HEK293 (cell line): ENCODE data around the gene ASPSCR1.

Experiments used
- CTCF ChIA-PET: fragments of 350-600 bp; formaldehyde crosslinking; extraction: SDS; loops from one replicate; lab custom pipeline; 2021; ENCODE audit warnings: antibody characterized with exemption; lab: Yijun Ruan, JAX
- POLR2A ChIA-PET: fragments of 300-600 bp; formaldehyde crosslinking; extraction: SDS; loops from one replicate; lab custom pipeline; 2020; ENCODE audit warnings: antibody characterized with exemption, inconsistent platforms; lab: Yijun Ruan, JAX
- H3K27ac ChIP-seq: fragments of 200-500 bp; sonication (Bioruptor generic); 2 replicates; pipeline ENCODE4 v1.5.1; 2014; ENCODE audit warnings: low read depth, low read length, control low read depth, inconsistent platforms; ENCODE audit errors: extremely low read depth
- H3K36me3 ChIP-seq, 2 experiments: fragments of 200-500 bp in 1 of 2; sonication (Bioruptor generic) in 1 of 2; 1 replicate in 1 of 2; 2 replicates in 1 of 2; pipeline ENCODE4 v1.5.1; 2014 to 2017; ENCODE audit warnings: inconsistent platforms in 2 of 2, low read length in 2 of 2; ENCODE audit not compliant: control insufficient read depth in 2 of 2, insufficient read depth in 1 of 2
- H3K4me1 ChIP-seq: fragments of 200-500 bp; sonication (Bioruptor generic); 2 replicates; pipeline ENCODE4 v1.5.1; 2014; ENCODE audit warnings: mild to moderate bottlenecking, low read length, inconsistent platforms; ENCODE audit not compliant: control insufficient read depth, insufficient read depth
- H3K4me3 ChIP-seq: 2 replicates; pipeline ENCODE4 v1.5.1; 2011; ENCODE audit warnings: low read depth, mild to moderate bottlenecking, control low read depth, low read length, moderate library complexity
- H3K9me3 ChIP-seq: fragments of 200-500 bp; sonication (Bioruptor generic); 2 replicates; pipeline ENCODE4 v1.5.1; 2014; ENCODE audit warnings: low read depth, low read length, inconsistent platforms; ENCODE audit not compliant: control insufficient read depth, insufficient read depth
- FEZF1 ChIP-seq: fragments of 450-650 bp; formaldehyde crosslinking; IDR thresholded peaks from 2 replicates; pipeline ENCODE4 v1.5.1; 2016; ENCODE audit warnings: missing biosample characterization, missing genetic modification characterization
- GLIS2 ChIP-seq: fragments of 450-650 bp; formaldehyde crosslinking; IDR thresholded peaks from 2 replicates; pipeline ENCODE4 v1.5.1; 2016; ENCODE audit warnings: missing biosample characterization, missing genetic modification characterization
- REST ChIP-seq: fragments of 450-650 bp; formaldehyde crosslinking; IDR thresholded peaks from 2 replicates; pipeline ENCODE4 v1.5.1; 2016; ENCODE audit warnings: missing biosample characterization, missing genetic modification characterization
- ZIC2 ChIP-seq: fragments of 450-650 bp; formaldehyde crosslinking; IDR thresholded peaks from 2 replicates; pipeline ENCODE4 v1.5.1; 2016; ENCODE audit warnings: missing biosample characterization, missing genetic modification characterization
- ZNF19 ChIP-seq: fragments of 450-650 bp; formaldehyde crosslinking; IDR thresholded peaks from 2 replicates; pipeline ENCODE4; 2016; ENCODE audit warnings: missing biosample characterization, missing genetic modification characterization, low read depth
- ZNF223 ChIP-seq: fragments of 450-650 bp; formaldehyde crosslinking; IDR thresholded peaks from 2 replicates; pipeline ENCODE4 v1.5.1; 2016; ENCODE audit warnings: missing biosample characterization, missing genetic modification characterization
- ZNF23 ChIP-seq: fragments of 450-650 bp; formaldehyde crosslinking; IDR thresholded peaks from 2 replicates; pipeline ENCODE4 v1.5.1; 2016; ENCODE audit warnings: missing biosample characterization, missing genetic modification characterization, borderline replicate concordance
- ZNF529 ChIP-seq: fragments of 450-650 bp; formaldehyde crosslinking; IDR thresholded peaks from 2 replicates; pipeline ENCODE4 v1.5.1; 2017; ENCODE audit warnings: missing genetic modification characterization, missing biosample characterization; ENCODE audit not compliant: insufficient replicate concordance
- ZNF555 ChIP-seq: fragments of 450-650 bp; formaldehyde crosslinking; conservative IDR thresholded peaks from 2 replicates; pipeline ENCODE4 v1.5.1; 2017; ENCODE audit warnings: missing biosample characterization, mild to moderate bottlenecking, missing genetic modification characterization, inconsistent platforms
- ZNF561 ChIP-seq: fragments of 450-650 bp; IDR thresholded peaks from 2 replicates; pipeline ENCODE4 v1.5.1; 2018; ENCODE audit warnings: missing biosample characterization, missing genetic modification characterization, borderline replicate concordance
- ZNF600 ChIP-seq: fragments of 450-650 bp; formaldehyde crosslinking; IDR thresholded peaks from 2 replicates; pipeline ENCODE4 v1.5.1; 2016; ENCODE audit warnings: missing biosample characterization, missing genetic modification characterization
- ZNF629 ChIP-seq: fragments of 450-650 bp; formaldehyde crosslinking; IDR thresholded peaks from 2 replicates; pipeline ENCODE4 v1.5.1; 2017; ENCODE audit warnings: missing biosample characterization, missing genetic modification characterization
- ZNF658 ChIP-seq: fragments of 450-650 bp; formaldehyde crosslinking; IDR thresholded peaks from 2 replicates; pipeline ENCODE4; 2016; ENCODE audit warnings: missing biosample characterization, missing genetic modification characterization
- ZNF704 ChIP-seq: fragments of 450-650 bp; formaldehyde crosslinking; IDR thresholded peaks from 2 replicates; pipeline ENCODE4 v1.5.1; 2016; ENCODE audit warnings: missing biosample characterization, missing genetic modification characterization
- ZNF768 ChIP-seq: fragments of 450-650 bp; formaldehyde crosslinking; IDR thresholded peaks from 2 replicates; pipeline ENCODE4 v1.5.1; 2018; ENCODE audit warnings: missing biosample characterization, mild to moderate bottlenecking, missing genetic modification characterization
- TF ChIP-seq, protein P1 (sequence below): sonication (generic); formaldehyde crosslinking; IDR thresholded peaks from 2 replicates; pipeline ENCODE4 v1.8.1; 2022; ENCODE audit warnings: mild to moderate bottlenecking, moderate library complexity, missing genetic modification reagents

The ASPSCR1 gene

DNA sequence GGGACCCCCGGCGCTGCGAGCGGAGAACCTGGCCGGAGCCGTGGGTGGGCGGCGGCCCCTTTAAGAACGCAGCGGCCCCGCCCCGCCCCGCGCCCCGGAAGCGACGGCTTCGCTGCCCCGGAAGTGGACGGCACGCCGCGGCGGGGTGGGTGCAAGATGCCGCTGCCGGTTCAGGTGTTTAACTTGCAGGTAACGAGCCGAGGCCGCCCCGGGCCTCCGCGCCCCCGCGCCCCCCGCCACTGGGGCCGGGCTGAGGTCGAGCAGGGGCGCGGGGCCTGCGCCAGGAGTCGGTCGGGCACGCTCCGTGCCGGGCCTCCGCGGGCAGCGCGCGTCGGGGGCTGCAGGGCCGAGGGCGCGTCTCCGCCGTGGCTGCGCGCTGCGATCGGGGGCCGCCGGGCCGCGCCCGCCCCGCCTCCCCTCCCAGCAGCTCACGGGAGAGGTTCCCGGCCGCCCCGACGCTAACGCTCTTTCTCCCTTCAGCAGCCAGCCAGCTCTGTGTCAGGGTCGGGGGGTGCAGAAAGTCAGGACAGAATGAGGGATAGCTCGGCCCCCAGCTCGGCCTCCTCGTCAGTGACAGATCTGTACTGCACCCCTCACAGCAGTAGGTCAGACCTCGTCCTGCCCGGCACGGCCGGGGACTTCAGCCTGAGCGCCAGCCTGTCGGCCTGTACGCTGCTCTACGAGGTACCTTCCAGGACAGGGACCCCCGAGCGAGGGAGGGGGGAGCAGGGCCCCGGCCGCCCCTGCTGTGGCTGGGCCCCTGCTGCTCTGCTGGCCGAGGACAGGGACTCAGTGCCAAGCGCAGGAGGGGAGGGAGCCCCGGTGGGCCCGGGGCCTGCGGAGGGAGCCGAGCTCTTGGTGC, 74.6 kb downstream of the ASPSCR1 start, which contains the start of the genes GPS1 and RFNG (continued):
- TF ChIP-seq ZNF704 = no peak
- no peak for TF ChIP-seq ZNF658 (tag by site-specific recombination)
- no peak for TF ChIP-seq ZNF529 (tag by site-specific recombination)
- TF ChIP-seq, protein P1, sequence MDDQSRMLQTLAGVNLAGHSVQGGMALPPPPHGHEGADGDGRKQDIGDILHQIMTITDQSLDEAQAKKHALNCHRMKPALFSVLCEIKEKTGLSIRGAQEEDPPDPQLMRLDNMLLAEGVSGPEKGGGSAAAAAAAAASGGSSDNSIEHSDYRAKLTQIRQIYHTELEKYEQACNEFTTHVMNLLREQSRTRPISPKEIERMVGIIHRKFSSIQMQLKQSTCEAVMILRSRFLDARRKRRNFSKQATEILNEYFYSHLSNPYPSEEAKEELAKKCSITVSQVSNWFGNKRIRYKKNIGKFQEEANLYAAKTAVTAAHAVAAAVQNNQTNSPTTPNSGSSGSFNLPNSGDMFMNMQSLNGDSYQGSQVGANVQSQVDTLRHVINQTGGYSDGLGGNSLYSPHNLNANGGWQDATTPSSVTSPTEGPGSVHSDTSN (CRISPR knock-in tag) = peak; percentile 55; the same call in 1 of the 2 replicates

- peaks cover 7% of the 10 kb centered on the region for H3K4me1 ChIP-seq
- POLR2A ChIA-PET = interaction anchor here (0.5 to 14.2 kb wide), 10 partner anchors 9 to 243 kb away, joined by 3 to 96 read pairs (median 4); partner anchors contain the start of genes DCXR, DUS1L, FASN and RAC3
- no peaks in the 10 kb centered on the region for H3K9me3 ChIP-seq
- TF ChIP-seq ZNF600 (tag by site-specific recombination) = peak; percentile 3; the same call in 1 of the 2 replicates
- TF ChIP-seq ZIC2 = peak; percentile 2; the same call in 1 of the 2 replicates
- 0 out of 2 replicates have a peak, but pooled peaks have one; percentile 5 for TF ChIP-seq GLIS2 (tag by site-specific recombination)
- no peak for TF ChIP-seq ZNF768 (tag by site-specific recombination)
- TF ChIP-seq, all 188 proteins: peak for 3
- CTCF ChIA-PET = interaction anchor here (0.7 kb wide), 2 partner anchors 15 to 33 kb away, joined by 3 read pairs; partner anchors contain the start of gene DCXR
- Histone ChIP-seq H3K4me3 (peak overlapping the region; percentile 83), H3K36me3 (peaks cover 0 to 78% of the 10 kb centered on the region in 2 experiments; a peak in 2 of 3 replicates), H3K27ac (peak overlapping the region; percentile 73)
Measured at GRCh38 chr17:82052638-82053059, 75.2 kb downstream of the ASPSCR1 start.

GRCh38 chr17:82053130-82053529, 75.7 kb downstream of the ASPSCR1 start:
- CTCF ChIA-PET = interaction anchor here (0.7 to 1.8 kb wide), 2 partner anchors 23 to 34 kb away, joined by 3 to 8 read pairs; no protein-coding TSS in a partner anchor
- H3K4me1 ChIP-seq = peaks cover 7% of the 10 kb centered on the region
- POLR2A ChIA-PET = interaction anchor here (0.6 to 14.2 kb wide), 7 partner anchors 8 to 123 kb away, joined by 3 to 96 read pairs (median 4); partner anchors contain the start of genes CENPX, DCXR, LRRC45 and RAC3
- no peaks in the 10 kb centered on the region for H3K9me3 ChIP-seq
- TF ChIP-seq GLIS2 (tag by site-specific recombination) = peak; percentile 49; the same call in 1 of the 2 replicates
- TF ChIP-seq ZNF529 (tag by site-specific recombination) = no peak
- peak overlapping the region; percentile 73 for H3K27ac ChIP-seq
- H3K36me3 ChIP-seq = peaks cover 0 to 78% of the 10 kb centered on the region in 2 experiments; a peak in 2 of 3 replicates
- H3K4me3 ChIP-seq = peak overlapping the region; percentile 83

- ChIA-PET CTCF (interaction anchor here (0.7 to 1.8 kb wide), 2 partner anchors 24 to 28 kb away, joined by 3 to 8 read pairs; no protein-coding TSS in a partner anchor), POLR2A (interaction anchor here (0.5 to 14.2 kb wide), 8 partner anchors 9 to 123 kb away, joined by 3 to 96 read pairs (median 4); partner anchors contain the start of genes CENPX, DCXR, LRRC45 and RAC3)
- no peak overlapping the region for H3K4me3 ChIP-seq
- no peaks in the 10 kb centered on the region for H3K9me3 ChIP-seq
- peaks cover 0 to 78% of the 10 kb centered on the region in 2 experiments; a peak in 2 of 3 replicates for H3K36me3 ChIP-seq
- peaks cover 7% of the 10 kb centered on the region for H3K4me1 ChIP-seq
- H3K27ac ChIP-seq = peak overlapping the region; percentile 36; the same call in 1 of the 2 replicates
- TF ChIP-seq ZIC2 (no peak; the same call in 1 of the 2 replicates), ZNF629 (tag by site-specific recombination) (no peak), ZNF223 (tag by site-specific recombination) (peak; percentile 95), GLIS2 (tag by site-specific recombination) (peak; percentile 15; the same call in 1 of the 2 replicates), REST (tag by site-specific recombination) (no peak), ZNF23 (tag by site-specific recombination) (no peak), ZNF19 (tag by site-specific recombination) (no peak), FEZF1 (tag by site-specific recombination) (no peak), ZNF561 (tag by site-specific recombination) (no peak), ZNF555 (tag by site-specific recombination) (no peak)
Measured at GRCh38 chr17:82053556-82054263, 76.3 kb downstream of the ASPSCR1 start.
